GM19023 (cell line): ENCODE data around the gene NANS.

Experiments
- ATAC-seq: cut with Tn5 transposase; IDR thresholded peaks from one replicate; pipeline ENCODE4 v1.9.1; 2021; ENCODE audit warnings: mild to moderate bottlenecking, moderate library complexity; ENCODE audit not compliant: unreplicated experiment

The NANS gene

DNA sequence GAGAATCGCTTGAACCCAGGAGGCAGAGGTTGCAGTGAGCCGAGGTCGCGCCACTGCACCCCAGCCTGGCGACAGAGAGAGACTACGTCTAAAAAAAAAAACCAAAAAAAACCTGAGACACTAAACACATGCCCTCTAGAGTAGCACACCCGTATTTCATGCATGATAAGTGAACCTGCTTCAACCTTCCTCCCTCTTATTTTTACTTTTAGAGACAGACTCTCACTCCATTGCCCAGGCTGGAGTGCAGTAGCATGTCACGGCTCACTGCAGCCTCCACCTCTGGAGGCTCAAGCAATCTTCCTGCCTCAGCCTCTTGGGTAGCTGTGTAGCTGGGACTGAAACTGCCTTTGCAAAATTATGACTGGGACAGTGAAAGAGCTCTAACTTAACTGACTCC, 17.6 kb upstream of the NANS start:
- no peak for ATAC-seq

DNA sequence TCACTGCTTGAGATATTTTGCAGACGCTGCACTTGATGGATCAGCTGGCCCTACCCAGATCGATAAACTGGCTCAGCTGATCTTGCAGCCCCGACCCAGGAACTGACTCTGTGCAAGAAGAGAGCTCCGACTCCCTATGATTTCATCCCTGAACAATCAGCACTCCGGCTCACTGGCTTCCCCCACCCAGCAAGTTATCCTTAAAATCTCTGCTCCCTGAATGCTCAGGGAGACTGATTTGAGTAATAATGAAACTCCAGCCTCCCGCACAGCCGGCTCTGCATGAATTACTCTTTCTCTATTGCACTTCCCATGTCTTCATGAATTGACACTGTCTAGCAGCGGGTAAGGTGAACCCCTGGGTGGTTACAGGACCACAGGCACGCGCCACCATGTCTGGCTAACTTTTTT, 16.9 kb upstream of the NANS start:
- ATAC-seq, result no peak

DNA sequence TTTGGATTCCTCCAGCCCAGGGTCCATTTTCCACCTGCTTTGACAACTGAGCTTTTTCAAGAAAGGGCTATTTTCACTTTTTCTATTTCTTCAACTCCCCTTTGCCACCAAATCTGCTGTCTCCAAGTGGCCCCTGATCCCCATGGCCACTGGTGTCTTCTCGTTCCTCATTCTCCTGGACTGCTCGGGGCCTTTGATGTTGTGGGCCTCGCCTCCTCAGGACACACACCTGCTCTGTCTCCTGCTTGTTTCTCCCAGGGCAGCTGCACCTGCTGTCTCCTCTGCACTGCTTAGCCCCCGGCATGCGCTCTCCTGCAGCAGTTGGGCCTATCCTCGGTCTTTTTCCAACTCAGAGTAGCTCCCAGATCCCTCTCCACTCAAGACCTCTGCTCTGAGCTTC, 16.3 kb upstream of the NANS start:
- no peak for ATAC-seq

- no peak for ATAC-seq
Observed at GRCh38 chr9:98043915-98044314, 12.6 kb upstream of the NANS start.

DNA sequence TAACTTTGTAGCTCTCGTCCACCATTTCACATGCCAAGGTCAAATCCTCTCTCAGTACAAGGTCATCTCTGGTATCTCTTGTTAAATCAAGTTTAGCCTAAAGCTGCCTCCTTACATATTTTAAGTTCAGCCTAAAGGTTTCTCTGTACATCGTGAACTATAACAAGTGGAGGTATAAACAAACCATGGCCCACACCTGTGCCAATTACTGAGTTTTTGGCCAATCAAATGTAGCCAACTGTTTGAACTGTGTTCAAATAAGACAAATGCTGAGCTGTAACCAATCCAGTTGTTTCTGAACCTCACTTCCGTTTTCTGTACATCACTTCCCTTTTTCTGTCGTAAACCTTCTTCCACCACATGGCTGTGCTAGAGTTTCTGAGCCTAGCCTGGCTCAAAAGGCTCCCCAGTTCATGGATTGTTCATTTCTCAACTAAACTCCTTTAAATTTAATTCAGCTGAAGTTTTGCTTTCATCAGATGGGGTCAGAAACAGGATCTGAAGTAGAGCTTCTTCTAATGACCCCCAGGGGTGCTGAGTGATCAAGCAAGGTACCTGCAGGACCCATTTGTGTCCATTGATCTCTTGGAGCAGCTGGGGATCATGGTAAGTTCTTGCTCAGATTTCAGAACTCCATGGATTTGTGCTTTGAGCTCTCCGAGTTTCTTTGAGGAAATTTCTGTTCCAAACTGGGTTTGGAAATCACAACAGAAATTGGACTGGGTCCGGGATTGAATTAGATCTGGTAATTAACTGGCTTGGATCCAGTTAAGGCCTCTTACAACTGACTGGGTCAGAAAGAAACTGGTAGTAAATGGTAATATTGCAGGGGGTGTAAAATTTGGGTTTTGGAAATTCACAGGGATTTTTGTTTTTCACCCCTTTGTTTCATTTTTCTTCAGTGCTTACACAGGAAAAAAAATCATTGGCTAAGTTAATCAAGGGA, 11.0 kb upstream of the NANS start:
- ATAC-seq, result peak; percentile 83

- no peak for ATAC-seq
Observed at GRCh38 chr9:98046180-98046543, 10.4 kb upstream of the NANS start.

GRCh38 chr9:98047002-98047401, 9.5 kb upstream of the NANS start:
- ATAC-seq, result no peak

DNA sequence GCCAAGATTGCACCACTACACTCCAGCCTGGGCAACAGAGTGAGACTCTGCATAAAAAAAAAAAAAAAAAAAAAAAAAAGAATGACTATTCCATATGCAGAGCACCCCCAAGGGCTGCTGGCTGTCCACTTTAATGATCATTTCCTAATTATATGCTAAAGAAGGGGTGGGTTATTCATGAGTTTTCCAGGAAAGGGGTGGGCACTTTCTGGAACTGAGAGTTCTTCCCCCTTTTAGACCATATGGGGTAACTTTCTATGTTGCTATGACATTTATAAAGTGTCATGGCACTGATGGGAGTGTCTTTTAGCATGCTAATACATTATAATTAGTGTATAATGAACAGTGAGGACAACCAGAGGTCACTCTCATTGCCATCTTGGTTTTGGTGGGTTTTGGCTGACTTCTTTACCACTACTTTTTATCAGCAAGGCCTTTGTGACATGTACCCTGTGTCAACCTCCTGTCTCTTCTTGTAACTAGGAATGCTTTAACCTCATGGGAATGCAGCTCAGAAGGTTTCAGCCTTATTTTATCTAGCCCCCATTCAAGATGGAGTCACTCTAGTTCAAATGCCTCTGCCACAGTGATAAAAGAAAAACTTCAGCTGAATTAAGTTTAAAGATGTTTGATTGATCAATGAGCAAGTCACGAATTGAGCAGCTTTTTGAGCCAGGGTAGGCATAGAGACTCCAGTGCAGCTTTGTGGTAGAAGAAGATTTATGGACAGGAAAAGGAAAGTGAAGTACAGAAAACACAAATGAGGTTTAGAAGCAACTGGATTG, 7.1 kb upstream of the NANS start:
- ATAC-seq, result no peak

- no peak for ATAC-seq
Observed at GRCh38 chr9:98050351-98050750, 6.2 kb upstream of the NANS start.

DNA sequence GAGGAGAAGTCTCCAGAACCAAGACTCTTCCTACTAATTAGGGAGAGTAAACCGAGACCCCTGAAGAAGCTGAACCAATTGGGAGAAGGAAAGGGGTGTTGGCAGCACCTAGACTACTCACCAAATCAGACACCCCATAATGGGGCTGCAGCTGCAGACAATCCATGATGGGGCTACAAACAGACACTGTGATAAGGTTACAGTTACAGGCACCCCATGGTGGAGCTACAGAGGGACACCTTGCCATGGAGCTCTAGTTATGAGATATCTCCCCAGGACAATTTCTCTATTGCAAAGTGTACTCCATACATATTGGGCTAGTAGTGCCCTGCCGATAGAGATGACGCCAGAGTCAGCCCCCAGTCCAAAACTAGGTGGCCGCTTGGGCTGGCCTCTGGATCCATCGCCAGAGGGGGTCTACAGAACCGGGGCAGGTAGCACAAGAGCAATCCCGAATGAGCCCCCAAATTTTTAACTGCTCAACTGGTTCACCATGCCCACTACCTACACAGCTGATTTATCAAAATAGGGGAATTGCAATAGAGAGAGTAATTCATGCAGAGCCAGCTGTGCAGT, 2.1 kb upstream of the NANS start:
- ATAC-seq, result no peak

DNA sequence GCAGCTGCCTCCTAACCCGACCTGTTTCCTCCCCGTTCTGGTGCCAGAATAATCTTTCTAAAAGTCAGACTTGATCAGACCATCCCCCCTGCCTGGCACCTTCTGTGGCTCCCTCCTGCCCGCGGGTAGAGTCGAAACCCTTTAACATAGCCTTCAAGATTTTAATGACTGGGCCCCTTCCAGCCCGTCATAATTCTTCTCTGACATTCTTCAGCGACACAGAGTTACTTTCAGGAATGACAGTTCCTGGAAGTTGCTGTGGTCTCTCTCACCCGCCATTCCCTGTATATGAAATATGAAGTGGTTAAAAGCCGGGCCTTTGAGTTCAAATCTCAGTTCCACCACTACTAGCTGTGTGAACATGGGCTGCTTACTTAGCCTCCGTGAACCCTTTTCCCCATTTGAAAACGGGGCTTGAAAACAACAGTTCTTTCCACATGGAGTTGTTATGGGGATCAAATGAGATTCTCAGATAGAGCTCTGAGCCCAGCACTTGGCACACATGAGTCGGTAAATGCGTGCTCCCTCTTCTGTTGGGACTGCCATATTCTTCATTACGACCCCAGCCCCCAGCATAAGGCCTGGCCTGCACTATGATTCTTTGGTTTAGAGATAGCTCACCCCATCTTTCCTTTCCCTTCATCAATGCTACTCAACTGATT, 737 bp downstream of the NANS start:
- no peak for ATAC-seq

GRCh38 chr9:98062161-98062560, 5.6 kb downstream of the NANS start:
- no peak for ATAC-seq

- no peak for ATAC-seq
Observed at GRCh38 chr9:98064623-98065392, 8.3 kb downstream of the NANS start.

DNA sequence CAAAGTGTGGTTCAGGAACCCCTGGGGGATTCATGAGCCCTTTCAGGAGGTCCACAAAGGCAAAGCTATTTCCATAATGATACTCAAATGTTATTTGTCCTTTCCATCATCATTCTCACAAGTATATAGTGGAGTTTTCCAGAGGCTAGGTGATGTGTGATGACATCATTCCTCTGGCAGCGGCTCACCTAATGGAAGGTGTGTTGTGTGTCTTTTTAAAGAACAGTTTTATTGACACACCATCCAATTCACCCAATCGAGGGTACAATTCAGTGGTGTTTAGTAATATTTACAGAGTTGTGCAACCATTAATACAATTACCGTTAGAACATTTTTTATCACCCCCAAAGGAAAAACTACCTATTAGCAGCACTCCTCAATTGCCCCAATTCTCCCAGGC, 9.7 kb downstream of the NANS start:
- ATAC-seq, result no peak

DNA sequence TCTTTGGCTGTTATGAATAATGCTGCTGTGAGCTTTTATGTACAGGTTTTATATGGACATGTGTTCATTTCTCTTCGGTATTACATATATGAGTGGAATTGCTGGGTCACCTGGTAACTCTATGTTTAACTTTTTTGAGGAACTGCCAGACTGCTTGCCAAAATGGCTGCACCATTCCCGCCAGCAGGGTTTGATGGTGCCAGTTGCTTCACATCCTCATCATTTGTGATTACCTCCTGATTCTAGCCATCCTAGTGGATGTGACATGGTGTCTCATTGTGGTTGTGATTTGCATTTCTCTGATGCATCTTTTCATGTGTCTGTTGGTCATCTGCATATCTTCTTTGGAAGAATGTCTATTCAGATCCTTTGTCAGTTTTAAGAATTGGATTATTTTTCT, 10.7 kb downstream of the NANS start:
- no peak for ATAC-seq

- ATAC-seq, result no peak
Observed at GRCh38 chr9:98069551-98069950, 13.0 kb downstream of the NANS start.

DNA sequence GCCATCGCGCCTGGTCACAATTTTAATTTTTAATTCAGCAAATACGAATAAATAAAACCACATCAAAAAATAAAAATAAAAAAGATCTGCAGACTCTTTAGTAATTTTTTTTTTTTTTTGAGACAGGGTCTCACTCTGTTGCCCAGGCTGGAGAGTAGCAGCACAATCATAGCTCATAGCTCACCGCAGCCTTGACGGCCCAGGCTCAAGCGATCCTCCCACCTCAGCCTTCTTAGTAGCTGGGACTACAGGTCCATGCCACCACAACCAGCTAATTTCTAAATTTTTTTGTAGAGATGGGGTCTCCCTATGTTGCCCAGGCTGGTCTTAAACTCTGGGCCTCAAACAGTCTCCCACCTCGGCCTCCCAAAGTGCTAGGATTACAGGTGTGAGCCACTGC, 14.2 kb downstream of the NANS start:
- ATAC-seq, result no peak

DNA sequence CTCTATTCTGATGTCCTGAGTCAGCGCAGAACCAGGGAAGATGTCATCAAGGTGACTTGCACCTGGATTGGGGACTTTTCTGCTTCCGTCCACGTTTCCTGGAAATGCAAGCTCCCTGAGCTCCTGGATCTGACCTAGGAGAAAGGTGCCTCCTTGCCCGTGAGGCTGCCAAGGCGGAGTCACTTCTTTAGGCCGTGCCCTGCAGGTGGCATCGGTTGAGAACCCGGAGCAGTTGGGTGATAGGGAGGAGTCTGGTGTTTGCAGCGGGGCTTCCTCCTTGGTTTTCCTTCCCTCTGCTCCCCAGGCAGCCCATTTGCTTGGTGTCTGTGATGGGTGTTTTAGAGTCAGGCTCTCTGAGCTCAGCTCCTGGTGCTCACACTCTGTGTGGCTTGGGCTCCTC, 15.2 kb downstream of the NANS start:
- no peak for ATAC-seq

DNA sequence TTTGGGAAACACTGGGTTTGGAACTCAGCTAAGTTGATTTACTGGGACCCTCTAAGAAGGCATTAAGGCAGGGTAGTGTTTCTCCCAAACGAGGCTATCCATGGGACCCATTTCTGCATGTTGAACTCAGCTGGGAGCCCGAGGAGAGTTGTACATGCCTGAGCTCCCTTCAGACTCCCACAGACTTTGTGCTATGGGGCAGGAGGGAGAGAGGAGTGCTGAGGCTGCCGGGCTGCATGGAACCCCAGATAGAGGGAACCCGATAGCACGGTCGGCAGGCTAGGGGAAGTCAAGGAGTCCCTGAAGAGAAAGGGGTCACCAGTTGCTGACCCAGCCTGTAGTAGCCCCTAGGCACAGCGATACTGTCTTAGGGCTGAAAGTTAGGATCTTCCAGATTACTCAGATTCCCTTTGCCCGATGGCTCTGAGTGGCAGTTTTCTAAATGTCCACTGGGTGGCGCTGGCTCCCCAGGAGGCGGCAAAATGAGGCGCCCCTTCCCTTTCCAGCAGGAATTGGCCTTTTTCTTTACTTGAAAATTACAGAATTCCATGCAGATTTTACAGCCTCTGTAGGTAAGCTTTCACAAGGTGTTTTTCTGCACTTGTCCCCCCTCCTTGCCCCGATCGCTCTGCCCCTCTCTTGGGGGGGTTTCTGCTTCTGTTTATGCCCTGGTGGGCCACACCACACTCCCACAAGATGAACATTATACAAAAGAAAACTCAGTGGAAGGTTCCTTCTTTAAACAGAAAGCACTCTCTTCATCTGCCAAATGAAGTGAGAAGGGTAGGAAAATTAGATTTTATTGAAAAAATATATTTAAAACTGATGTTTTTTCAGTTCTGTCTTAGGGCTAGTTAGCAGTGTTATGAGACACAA, 17.8 kb downstream of the NANS start:
- ATAC-seq, result no peak
